NOMO-1 treated with dmso at 0.1 percent for 144 hours (cell line): Measurements from ENCODE around the gene LGALS1.
"Not testable (repeated sequence)": the region's sequence is repeated elsewhere in the genome, so short reads cannot be mapped to it uniquely, and the experiment has no call there.

Experiments
- DNase-seq: peaks from one replicate; lab custom pipeline; 2025; ENCODE audit not compliant: unreplicated experiment; lab: John Stamatoyannopoulos, UW

Gene LGALS1

GRCh38 chr22:37716708-37717107 lies 41.3 kb downstream of the LGALS1 start:
- DNase-seq: no peak

GRCh38 chr22:37717235-37717634 lies 41.8 kb downstream of the LGALS1 start:
- not testable (repeated sequence) for DNase-seq

GRCh38 chr22:37717746-37718305 lies 42.4 kb downstream of the LGALS1 start:
- not testable (repeated sequence) for DNase-seq

- DNase-seq: no peak
Measured at GRCh38 chr22:37725551-37726240, 50.3 kb downstream of the LGALS1 start.

GRCh38 chr22:37726241-37726887 lies 50.9 kb downstream of the LGALS1 start:
- no peak for DNase-seq

- no peak for DNase-seq
Measured at GRCh38 chr22:37728620-37729019, 53.2 kb downstream of the LGALS1 start.
